CD4-positive, alpha-beta T cell (primary cell): ENCODE results near the gene SMAD3. TPM values are rescaled to one million over a fixed set of nuclear protein-coding genes. Genes with fewer than 3 reads are reported as not detected.

Experiments
- ATAC-seq: fragments of 200-7000 bp; cut with Tn5 transposase; one replicate; pipeline ENCODE4 v1.10.0; 2022; ENCODE audit warnings: mild to moderate bottlenecking; ENCODE audit not compliant: poor library complexity
- CTCF ChIA-PET: fragments of 350-600 bp; sonication (Branson Sonifier 250); formaldehyde crosslinking; loops from one replicate; lab custom pipeline; 2021; ENCODE audit warnings: antibody characterized with exemption, inconsistent platforms; lab: Charles Lee
- POLR2A ChIA-PET: fragments of 350-600 bp; sonication (Branson Sonifier 250); formaldehyde crosslinking; loops from one replicate; lab custom pipeline; 2021; ENCODE audit warnings: antibody characterized with exemption, inconsistent platforms; lab: Charles Lee
- DNase-seq, 14 experiments: peaks; one replicate each; pipeline ENCODE4 v3.0.0-alpha.2; 2013 to 2020; ENCODE audit warnings: mixed read lengths in 2 of 14
- H3K27ac ChIP-seq, 2 donors: one replicate each; pipeline versions ENCODE4 v1.5.1 to v1.7.0; 2013; ENCODE audit warnings: low read length in 2 of 2, low read depth in 1 of 2, mild to moderate bottlenecking in 1 of 2
- H3K27me3 ChIP-seq, 2 experiments: 1 replicate in 1 of 2; 2 replicates in 1 of 2; pipeline versions ENCODE4 v1.6.1 to v1.7.0; 2013; ENCODE audit warnings: low read length in 2 of 2, control low read depth in 1 of 2, mild to moderate bottlenecking in 1 of 2, moderate library complexity in 1 of 2; ENCODE audit not compliant: insufficient read depth in 2 of 2, control insufficient read depth in 1 of 2
- H3K36me3 ChIP-seq: one replicate; pipeline ENCODE4 v1.6.1; 2013; ENCODE audit warnings: low read length, control low read depth; ENCODE audit not compliant: insufficient read depth
- H3K4me1 ChIP-seq: one replicate; pipeline ENCODE4 v1.6.1; 2013; ENCODE audit warnings: low read length, control low read depth; ENCODE audit not compliant: insufficient read depth
- H3K4me3 ChIP-seq: one replicate; pipeline ENCODE4 v1.5.1; 2013; ENCODE audit warnings: mild to moderate bottlenecking, low read length, moderate library complexity
- H3K9me3 ChIP-seq, 2 experiments: 1 replicate in 1 of 2; 2 replicates in 1 of 2; pipeline versions ENCODE4 v1.6.1 to v1.7.0; 2013; ENCODE audit warnings: low read length in 2 of 2, mild to moderate bottlenecking in 2 of 2, control low read depth in 1 of 2, moderate library complexity in 1 of 2; ENCODE audit not compliant: control insufficient read depth in 1 of 2, insufficient read depth in 1 of 2
- H3K27ac Mint-ChIP-seq: one replicate; pipeline ENCODE4 v1.8.0; 2020; ENCODE audit warnings: mixed read lengths
- H3K27me3 Mint-ChIP-seq: one replicate; pipeline ENCODE4 v1.8.0; 2021; ENCODE audit warnings: mixed read lengths
- H3K36me3 Mint-ChIP-seq: one replicate; pipeline ENCODE4 v1.8.0; 2021; ENCODE audit warnings: low read depth, mixed read lengths
- H3K4me1 Mint-ChIP-seq: one replicate; pipeline ENCODE4 v1.8.0; 2021; ENCODE audit warnings: low read depth, mixed read lengths
- H3K4me3 Mint-ChIP-seq: one replicate; pipeline ENCODE4 v1.8.0; 2020; ENCODE audit warnings: mild to moderate bottlenecking, mixed read lengths
- H3K9me3 Mint-ChIP-seq: one replicate; pipeline ENCODE4 v1.8.0; 2020; ENCODE audit warnings: mixed read lengths
- intact Hi-C, 2 experiments: fragments of 100-400 bp; cut with DNase I in 1 of 2; cut with micrococcal nuclease in 1 of 2; formaldehyde crosslinking; loops; one replicate each; pipeline versions ENCODE4 v1.15.1 to v1.9.0; 2023 to 2025; cut with DNase I, micrococcal nuclease
- total RNA-seq, 174 experiments: library from RNA in 2 of 174; stranded (reverse) in 2 of 174; gene quantifications; one replicate each; pipeline ENCODE4 v1.2.3 and lab custom pipeline; 2021 to 2026
- TF ChIP-seq, protein P1 (sequence below): fragments of 200-600 bp; IDR thresholded peaks from one replicate; pipeline ENCODE4 v1.8.0; 2022; ENCODE audit warnings: antibody characterized with exemption, mild to moderate bottlenecking

The SMAD3 gene
- total RNA-seq, 2 experiments from 2014 or later = 30.0 to 31.0 TPM

DNA sequence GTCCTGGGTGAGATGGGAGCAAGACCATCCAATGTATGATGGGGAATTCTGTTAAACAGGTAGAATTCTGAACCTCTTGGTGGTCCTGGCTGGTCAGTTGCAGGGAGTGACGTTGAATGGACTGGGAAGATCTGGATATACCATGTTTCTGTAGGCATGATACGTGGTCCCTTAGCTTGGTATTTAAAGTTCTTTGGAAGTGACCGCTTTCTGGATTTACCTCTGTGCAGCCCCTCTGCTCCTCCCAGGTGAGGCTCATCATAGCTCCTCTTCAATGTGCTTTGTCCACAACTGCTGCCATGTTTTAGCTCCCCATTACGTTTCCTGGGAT is 37.2 kb downstream of the SMAD3 start:
- Histone ChIP-seq H3K9me3 (no peaks in the 10 kb centered on the region), H3K4me1 (peaks cover 98% of the 10 kb centered on the region), H3K36me3 (peaks cover 8% of the 10 kb centered on the region), H3K27me3 (no peaks in the 10 kb centered on the region), H3K4me3 (peak overlapping the region; percentile 24), H3K27ac (peak overlapping the region; percentile 56 to 82)
- DNase-seq = no peak
- no peak for ATAC-seq
- Mint-ChIP-seq H3K4me1 (peaks cover 21% of the 10 kb centered on the region), H3K9me3 (no peaks in the 10 kb centered on the region), H3K27ac (no peak overlapping the region), H3K36me3 (peaks cover 10% of the 10 kb centered on the region), H3K27me3 (no peaks in the 10 kb centered on the region), H3K4me3 (no peak overlapping the region)
- ChIA-PET CTCF (interaction anchor here (1.0 to 1.4 kb wide), 3 partner anchors 22 to 37 kb away, joined by 3 read pairs; partner anchors contain the start of gene SMAD3), POLR2A (interaction anchor here (1.2 to 6.2 kb wide), 8 partner anchors 8 to 36 kb away, joined by 3 to 105 read pairs (median 8); partner anchors contain the start of gene SMAD3)
- TF ChIP-seq, protein P1, sequence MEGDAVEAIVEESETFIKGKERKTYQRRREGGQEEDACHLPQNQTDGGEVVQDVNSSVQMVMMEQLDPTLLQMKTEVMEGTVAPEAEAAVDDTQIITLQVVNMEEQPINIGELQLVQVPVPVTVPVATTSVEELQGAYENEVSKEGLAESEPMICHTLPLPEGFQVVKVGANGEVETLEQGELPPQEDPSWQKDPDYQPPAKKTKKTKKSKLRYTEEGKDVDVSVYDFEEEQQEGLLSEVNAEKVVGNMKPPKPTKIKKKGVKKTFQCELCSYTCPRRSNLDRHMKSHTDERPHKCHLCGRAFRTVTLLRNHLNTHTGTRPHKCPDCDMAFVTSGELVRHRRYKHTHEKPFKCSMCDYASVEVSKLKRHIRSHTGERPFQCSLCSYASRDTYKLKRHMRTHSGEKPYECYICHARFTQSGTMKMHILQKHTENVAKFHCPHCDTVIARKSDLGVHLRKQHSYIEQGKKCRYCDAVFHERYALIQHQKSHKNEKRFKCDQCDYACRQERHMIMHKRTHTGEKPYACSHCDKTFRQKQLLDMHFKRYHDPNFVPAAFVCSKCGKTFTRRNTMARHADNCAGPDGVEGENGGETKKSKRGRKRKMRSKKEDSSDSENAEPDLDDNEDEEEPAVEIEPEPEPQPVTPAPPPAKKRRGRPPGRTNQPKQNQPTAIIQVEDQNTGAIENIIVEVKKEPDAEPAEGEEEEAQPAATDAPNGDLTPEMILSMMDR = no peak
- intact Hi-C loops = loop anchor here (2.0 to 5.0 kb wide), 3 partner anchors 20 to 45 kb away; partner anchors contain the start of gene SMAD3 (in 2 of the 2)

DNA sequence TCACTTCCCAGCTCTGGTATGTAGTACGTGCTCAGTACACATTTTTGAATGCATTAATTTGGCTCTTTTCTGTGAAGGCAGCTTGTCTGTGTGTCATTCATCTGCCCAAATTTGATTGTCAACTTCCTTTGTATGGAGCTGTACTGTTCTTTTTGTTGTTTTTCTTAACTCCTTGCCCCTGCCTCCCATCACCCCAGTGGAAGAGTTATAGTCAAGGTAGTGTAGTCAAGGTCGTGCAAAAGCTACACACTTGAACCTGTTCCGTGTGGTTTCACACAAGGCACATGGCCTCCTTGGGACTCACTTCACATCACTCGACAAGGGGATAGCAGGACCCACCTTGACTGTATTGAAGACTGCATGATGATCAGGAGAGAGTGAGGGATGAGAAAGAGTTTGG is 37.6 kb downstream of the SMAD3 start:
- Histone ChIP-seq H3K27me3 (no peaks in the 10 kb centered on the region), H3K4me1 (peaks cover 98% of the 10 kb centered on the region), H3K27ac (peak overlapping the region; percentile 56 to 82), H3K4me3 (peak overlapping the region; percentile 24), H3K36me3 (peaks cover 8% of the 10 kb centered on the region), H3K9me3 (no peaks in the 10 kb centered on the region)
- ATAC-seq (no peak), DNase-seq (no peak)
- CTCF ChIA-PET = interaction anchor here (0.8 to 1.5 kb wide), 3 partner anchors 18 to 35 kb away, joined by 3 to 5 read pairs (median 3); no protein-coding TSS in a partner anchor
- POLR2A ChIA-PET = interaction anchor here (0.7 to 6.2 kb wide), 7 partner anchors 8 to 37 kb away, joined by 3 to 105 read pairs (median 5); partner anchors contain the start of gene SMAD3
- H3K4me3 Mint-ChIP-seq = no peak overlapping the region
- H3K27me3 Mint-ChIP-seq = no peaks in the 10 kb centered on the region
- no peaks in the 10 kb centered on the region for H3K9me3 Mint-ChIP-seq
- H3K27ac Mint-ChIP-seq = no peak overlapping the region
- intact Hi-C loops = loop anchor here (2.0 to 5.0 kb wide), 3 partner anchors 20 to 44 kb away; partner anchors contain the start of gene SMAD3 (in 2 of the 2)
- peaks cover 6% of the 10 kb centered on the region for H3K36me3 Mint-ChIP-seq
- peaks cover 17% of the 10 kb centered on the region for H3K4me1 Mint-ChIP-seq
- TF ChIP-seq, protein P1 = no peak

DNA sequence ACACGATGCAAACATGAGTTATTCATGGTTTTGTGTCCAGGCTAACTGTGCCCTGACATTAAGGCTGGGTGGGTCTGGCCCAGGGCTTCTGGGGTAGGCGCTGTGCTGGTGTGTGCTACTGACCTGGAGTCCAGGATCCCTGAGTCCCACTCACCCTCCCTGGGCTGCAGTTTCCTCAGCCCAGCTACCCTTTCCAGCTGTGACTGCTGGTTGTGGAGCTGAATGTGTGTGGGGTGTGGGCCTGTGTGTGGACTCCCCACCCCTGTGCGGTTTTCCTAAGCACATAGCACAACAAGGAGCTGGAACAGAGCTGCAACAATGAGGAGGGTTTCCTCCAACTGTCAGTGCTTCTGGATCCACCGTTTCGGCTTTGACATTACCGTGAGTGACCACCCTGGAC is 38.0 kb downstream of the SMAD3 start:
- H3K36me3 ChIP-seq = peaks cover 13% of the 10 kb centered on the region
- Mint-ChIP-seq H3K9me3 (no peaks in the 10 kb centered on the region), H3K4me3 (peak overlapping the region; percentile 76), H3K27me3 (no peaks in the 10 kb centered on the region), H3K27ac (no peak overlapping the region), H3K4me1 (peaks cover 13% of the 10 kb centered on the region), H3K36me3 (peaks cover 2% of the 10 kb centered on the region)
- ChIA-PET POLR2A (interaction anchor here (0.7 to 6.2 kb wide), 6 partner anchors 8 to 37 kb away, joined by 3 to 105 read pairs (median 5); partner anchors contain the start of gene SMAD3), CTCF (interaction anchor here (0.8 to 1.5 kb wide), 3 partner anchors 18 to 35 kb away, joined by 3 to 5 read pairs (median 3); no protein-coding TSS in a partner anchor)
- TF ChIP-seq, protein P1 = no peak
- no peaks in the 10 kb centered on the region for H3K9me3 ChIP-seq
- ATAC-seq (no peak), DNase-seq (no peak)
- H3K27ac ChIP-seq = peak overlapping the region; percentile 34 to 82
- peaks cover 98% of the 10 kb centered on the region for H3K4me1 ChIP-seq
- intact Hi-C loops = loop anchor here (2.0 to 5.0 kb wide), 3 partner anchors 21 to 44 kb away; partner anchors contain the start of gene SMAD3 (in 2 of the 2)
- no peaks in the 10 kb centered on the region for H3K27me3 ChIP-seq
- H3K4me3 ChIP-seq = peak overlapping the region; percentile 24
